Cardiac fibroblast (primary cell): ENCODE data around the gene SLC12A4.

ENCODE experiments used
- DNase-seq, 2 donors: peaks; one replicate each; pipeline versions ENCODE4 v3.0.0 to v3.0.0-alpha.2; 2010; ENCODE audit warnings: low read depth in 2 of 2
- H3K4me3 ChIP-seq, 2 donors: replicated peaks in 1 of 2; 1 replicate in 1 of 2; 2 replicates in 1 of 2; pipeline ENCODE4 v1.5.1; 2011; ENCODE audit warnings: low read depth in 2 of 2, low read length in 2 of 2, mild to moderate bottlenecking in 2 of 2, moderate library complexity in 1 of 2
- TF ChIP-seq, protein P1 (sequence below): IDR thresholded peaks from one replicate; pipeline ENCODE4 v1.5.1; 2011; ENCODE audit warnings: low read depth, mild to moderate bottlenecking, low read length, inconsistent platforms

Gene SLC12A4

DNA sequence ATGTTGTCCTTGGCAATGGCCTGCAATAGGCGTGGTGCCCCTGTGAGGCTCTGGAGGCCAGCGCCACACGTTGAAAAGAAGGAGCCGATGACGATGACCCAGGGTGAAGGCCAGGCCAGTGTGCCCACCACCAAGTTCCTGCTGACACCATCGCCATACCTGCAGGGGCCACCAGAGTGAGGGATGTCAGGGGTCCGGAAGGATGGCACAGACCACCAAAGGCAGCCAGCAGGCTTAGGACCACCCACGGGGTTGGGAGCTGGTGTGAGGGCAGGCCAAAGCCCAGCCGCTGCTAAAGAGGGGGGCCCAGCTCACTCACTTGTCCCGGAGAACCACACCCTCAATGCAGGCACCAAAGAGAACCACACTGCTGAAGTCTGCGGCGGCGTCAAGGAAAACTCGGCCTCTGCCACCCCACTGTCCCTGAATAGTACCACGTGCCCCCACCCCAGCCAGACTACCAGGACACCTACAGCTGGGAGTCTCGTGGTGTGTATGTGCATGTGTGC lies 18.0 kb downstream of the SLC12A4 start:
- no peak for DNase-seq
- TF ChIP-seq, protein P1, sequence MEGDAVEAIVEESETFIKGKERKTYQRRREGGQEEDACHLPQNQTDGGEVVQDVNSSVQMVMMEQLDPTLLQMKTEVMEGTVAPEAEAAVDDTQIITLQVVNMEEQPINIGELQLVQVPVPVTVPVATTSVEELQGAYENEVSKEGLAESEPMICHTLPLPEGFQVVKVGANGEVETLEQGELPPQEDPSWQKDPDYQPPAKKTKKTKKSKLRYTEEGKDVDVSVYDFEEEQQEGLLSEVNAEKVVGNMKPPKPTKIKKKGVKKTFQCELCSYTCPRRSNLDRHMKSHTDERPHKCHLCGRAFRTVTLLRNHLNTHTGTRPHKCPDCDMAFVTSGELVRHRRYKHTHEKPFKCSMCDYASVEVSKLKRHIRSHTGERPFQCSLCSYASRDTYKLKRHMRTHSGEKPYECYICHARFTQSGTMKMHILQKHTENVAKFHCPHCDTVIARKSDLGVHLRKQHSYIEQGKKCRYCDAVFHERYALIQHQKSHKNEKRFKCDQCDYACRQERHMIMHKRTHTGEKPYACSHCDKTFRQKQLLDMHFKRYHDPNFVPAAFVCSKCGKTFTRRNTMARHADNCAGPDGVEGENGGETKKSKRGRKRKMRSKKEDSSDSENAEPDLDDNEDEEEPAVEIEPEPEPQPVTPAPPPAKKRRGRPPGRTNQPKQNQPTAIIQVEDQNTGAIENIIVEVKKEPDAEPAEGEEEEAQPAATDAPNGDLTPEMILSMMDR, result no peak
- H3K4me3 ChIP-seq, result no peak overlapping the region

DNA sequence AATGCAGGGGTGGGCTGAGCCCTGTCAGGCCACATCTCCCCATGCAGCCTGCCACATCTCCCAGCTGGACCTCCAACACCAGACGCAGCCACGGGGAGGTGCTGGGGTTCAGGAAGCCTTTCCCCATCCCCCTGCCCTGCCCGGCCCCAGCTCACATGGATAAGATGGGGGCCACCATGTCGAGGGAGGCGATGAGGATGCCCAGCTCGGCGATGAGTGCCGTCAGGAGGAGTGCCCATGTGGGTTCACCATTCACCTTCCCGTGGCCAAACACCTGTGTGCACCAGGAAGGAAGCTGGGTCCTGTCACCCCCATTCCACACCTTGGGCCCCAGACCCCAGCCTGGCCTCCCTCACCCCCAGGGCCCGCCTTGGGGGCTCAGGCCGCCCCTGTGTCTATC lies 18.8 kb downstream of the SLC12A4 start:
- TF ChIP-seq, protein P1, result no peak
- no peak for DNase-seq
- no peak overlapping the region for H3K4me3 ChIP-seq

DNA sequence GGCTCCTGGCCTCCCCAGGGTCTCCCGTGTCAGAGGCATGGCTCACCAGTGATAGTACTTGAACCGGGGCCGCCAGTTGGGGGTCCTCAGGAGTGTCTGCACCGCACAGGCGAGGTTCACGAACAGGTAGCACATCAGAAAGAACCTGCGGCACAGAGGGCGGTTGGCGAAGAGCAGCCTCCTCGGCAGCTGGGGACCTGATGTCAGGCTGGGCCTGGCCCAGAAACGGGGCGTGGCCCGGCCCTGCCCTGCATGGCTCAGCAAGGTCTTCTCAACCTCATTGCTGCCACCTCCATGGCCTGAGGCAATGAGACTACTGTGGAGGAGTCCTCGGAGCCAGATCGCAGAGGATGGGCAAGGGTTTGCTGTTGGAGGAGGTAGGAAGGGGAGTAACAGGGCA lies 20.4 kb downstream of the SLC12A4 start:
- no peak overlapping the region for H3K4me3 ChIP-seq
- no peak for DNase-seq

DNA sequence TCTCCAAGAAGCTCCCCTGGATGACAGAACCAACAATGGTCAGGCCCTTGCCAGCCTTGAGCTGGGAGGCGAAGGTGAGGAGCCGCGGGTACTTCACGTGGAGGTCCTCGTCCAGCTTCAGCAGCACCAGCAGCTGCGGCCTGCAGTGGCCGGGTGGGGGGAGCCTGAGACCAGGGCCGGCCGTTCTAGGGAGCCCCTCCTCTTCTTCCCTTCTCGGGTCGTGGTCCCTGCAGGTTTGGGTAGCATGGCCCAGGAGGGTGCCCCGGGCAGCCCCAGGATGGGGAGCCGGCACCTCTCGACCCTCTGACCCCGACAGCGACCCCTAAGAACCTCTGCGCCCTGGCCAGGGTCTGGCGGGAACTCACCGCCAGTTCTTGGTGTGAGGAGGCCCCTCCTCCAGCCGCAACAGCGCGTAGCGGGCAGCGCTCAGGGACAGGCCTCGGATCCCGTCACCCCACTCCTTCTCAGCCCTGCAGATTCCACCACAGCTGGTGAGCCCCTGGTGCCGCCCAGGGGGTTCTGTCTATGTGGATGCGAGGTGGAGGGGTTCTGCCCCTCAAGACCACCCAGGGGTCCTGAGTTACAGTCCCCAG lies 21.4 kb downstream of the SLC12A4 start:
- TF ChIP-seq, protein P1, result no peak
- H3K4me3 ChIP-seq, result no peak overlapping the region
- DNase-seq, result no peak

More for the DNA sequence above, 20.4 kb downstream of the SLC12A4 start:
- TF ChIP-seq, protein P1, result no peak

DNA sequence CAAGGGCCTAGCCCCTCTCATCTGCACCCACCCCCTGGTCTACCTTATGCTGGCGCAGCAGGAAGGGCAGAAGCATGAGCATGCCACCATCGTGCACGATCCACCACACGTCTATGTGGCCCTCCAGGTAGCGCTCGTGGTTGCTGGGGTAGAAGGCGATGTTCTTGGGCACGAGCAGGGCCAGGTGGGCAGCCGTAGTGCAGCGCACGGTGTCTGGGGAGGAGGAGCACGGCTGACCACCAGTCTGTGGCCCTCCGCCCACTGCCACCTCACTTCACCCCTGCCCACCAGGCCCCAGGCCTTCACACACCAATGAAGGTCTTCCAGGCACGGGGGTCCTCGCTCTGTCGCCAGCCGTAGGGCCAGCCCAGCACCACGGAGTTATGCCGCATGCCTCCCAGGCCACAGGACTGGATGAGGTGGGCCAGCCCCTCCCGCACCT lies 22.3 kb downstream of the SLC12A4 start:
- H3K4me3 ChIP-seq, result no peak overlapping the region
- TF ChIP-seq, protein P1, result no peak
- DNase-seq, result no peak

DNA sequence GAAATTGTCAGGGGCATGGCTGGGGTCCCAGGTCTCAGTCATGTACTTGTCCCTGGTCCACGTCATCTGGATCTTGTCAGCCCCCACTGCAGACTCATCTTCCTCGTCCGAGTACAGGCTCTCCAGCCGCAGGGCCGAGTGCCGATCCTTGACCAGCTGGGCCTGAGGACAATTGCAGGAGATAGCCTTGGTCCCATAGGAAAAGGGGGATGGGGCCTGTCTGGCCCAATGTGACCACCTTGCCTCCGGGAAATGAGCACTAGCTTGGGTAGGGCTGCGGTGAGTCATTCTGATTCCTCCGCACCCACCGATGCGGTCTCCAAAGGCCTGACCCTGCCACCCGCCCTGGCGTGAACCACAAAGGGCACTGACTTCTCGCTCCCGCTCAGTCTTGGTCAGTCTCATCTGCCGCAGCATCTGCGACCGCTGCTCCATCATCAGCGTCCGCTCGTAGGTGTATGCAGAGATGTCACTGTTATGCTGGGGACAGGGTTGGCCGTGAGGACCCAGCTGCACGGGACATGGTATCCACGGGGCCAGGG lies 23.0 kb downstream of the SLC12A4 start:
- TF ChIP-seq, protein P1, result no peak
- no peak overlapping the region for H3K4me3 ChIP-seq
- DNase-seq, result peak in 1 of 2 donors; percentile 77
